H1 (cell line): ENCODE data around the gene P3R3URF. TPM values are rescaled to one million over a fixed set of nuclear protein-coding genes. Genes with fewer than 3 reads are reported as not detected.

Experiments used
- FOSL1 ChIP-seq: IDR thresholded peaks from 2 replicates; pipeline ENCODE4 v1.6.1; 2011; ENCODE audit warnings: mild to moderate bottlenecking, low read depth, low read length, moderate library complexity; ENCODE audit not compliant: insufficient read depth
- POLR2A ChIP-seq, 2 experiments: IDR thresholded peaks; 1 replicate in 1 of 2; 2 replicates in 1 of 2; pipeline ENCODE4 v1.6.1; 2011; ENCODE audit warnings: low read depth in 2 of 2, low read length in 2 of 2, mild to moderate bottlenecking in 2 of 2; ENCODE audit errors: control extremely low read depth in 1 of 2
- SIRT6 ChIP-seq: IDR thresholded peaks from one replicate; pipeline ENCODE4 v1.7.1; 2012; ENCODE audit warnings: low read length, inconsistent platforms
- SP4 ChIP-seq: IDR thresholded peaks from 2 replicates; pipeline ENCODE4 v1.6.1; 2012; ENCODE audit warnings: low read length, inconsistent platforms
- polyA plus RNA-seq, 7 experiments: library from polyadenylated mRNA; depleted of rRNA in 3 of 7; stranded (reverse) in 5 of 7; unstranded in 2 of 7; fragments of >200 nt in 5 of 7; fragments of 200-250 nt in 2 of 7; gene quantifications; 1 replicate in 5 of 7; 2 replicates in 1 of 7; 4 replicates in 1 of 7; pipeline versions ENCODE4 v1.2.1 to v1.2.3, GENCODE V29; 2011 to 2013; ENCODE audit warnings: missing spikeins in 2 of 7, mixed read lengths in 2 of 7
- total RNA-seq: library from RNA; stranded (reverse); fragmentation: NEBNext Ultra II Directional; extraction: Animal tissue kit (Norgen Biotek cat#: 25700); gene quantifications from 2 replicates; pipeline ENCODE4 v1.2.1, GENCODE V29; 2021

The P3R3URF gene
- total and polyA plus RNA-seq, 2 of the 8 experiments (the other 6 are each of a cell fraction or from before 2014, with no cell fraction given) = not detected

DNA sequence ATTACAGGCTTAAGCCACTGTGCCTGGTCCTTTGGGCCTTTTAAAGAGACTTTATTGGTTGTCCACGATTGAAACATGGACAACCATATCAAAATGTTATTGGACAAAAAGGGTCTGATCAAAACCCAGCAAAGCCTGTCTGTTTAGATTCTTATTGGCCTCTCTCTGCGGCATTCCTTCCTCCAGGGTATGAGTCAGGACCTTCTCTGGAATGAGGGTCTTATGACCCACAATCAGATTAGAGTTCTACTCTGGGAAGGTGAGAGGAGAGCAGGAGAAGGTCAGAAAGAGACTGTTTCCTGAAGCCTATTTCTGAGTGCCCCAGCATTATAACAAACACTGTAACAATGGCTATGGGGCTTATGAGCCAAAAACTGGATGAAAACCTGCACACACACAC lies 34.8 kb upstream of the P3R3URF start (continued):
- TF ChIP-seq SP4 = no peak
- TF ChIP-seq POLR2A (IDR thresholded peaks at IDR 0.05; ENCODE audit: control extremely low read depth in 1 of 2, low read depth in 2 of 2, low read length in 2 of 2) = no peak
- TF ChIP-seq SIRT6 = no peak
- TF ChIP-seq FOSL1 = no peak
